GM13976 (cell line): Measurements from ENCODE around the gene SLC25A17.
"Not testable (repeated sequence)": the region's sequence is repeated elsewhere in the genome, so short reads cannot be mapped to it uniquely, and the experiment has no call there.

Source experiments
- DNase-seq: peaks from one replicate; pipeline ENCODE4 v3.0.0; 2012; ENCODE audit warnings: low spot score
- in situ Hi-C: fragments of 300-500 bp; cut with MboI; formaldehyde crosslinking; loops from one replicate; pipeline ENCODE4 v1.12.0; 2022; ENCODE audit warnings: low sequenced_read_pairs, mixed read lengths, inconsistent platforms; ENCODE audit not compliant: unreplicated experiment
- TF ChIP-seq, protein P1 (sequence below): IDR thresholded peaks from 2 replicates; pipeline ENCODE4 v1.5.1; 2012; ENCODE audit warnings: borderline replicate concordance, mild to moderate bottlenecking; ENCODE audit not compliant: insufficient read depth; ENCODE audit errors: extremely low read depth, missing control alignments, control extremely low read depth

The SLC25A17 gene

DNA sequence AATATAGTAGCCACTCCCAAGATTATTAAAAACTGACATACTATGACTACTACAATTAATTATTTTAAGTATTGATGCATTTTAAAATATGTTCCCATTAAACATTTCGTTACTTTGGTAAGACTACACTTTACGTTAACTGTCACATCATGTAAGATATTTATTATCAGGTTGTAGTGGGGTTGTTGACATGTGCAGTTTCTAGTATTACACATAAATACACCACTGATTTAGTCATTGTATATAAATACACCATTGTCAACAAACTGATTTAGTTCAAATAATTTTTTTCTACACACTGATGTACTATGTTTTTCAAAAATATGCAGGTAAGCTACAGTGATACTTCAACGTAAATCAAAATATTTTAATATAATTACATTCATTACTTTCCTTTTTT, 25.8 kb upstream of the SLC25A17 start:
- no peak for DNase-seq
- in situ Hi-C loops: no loop called here

DNA sequence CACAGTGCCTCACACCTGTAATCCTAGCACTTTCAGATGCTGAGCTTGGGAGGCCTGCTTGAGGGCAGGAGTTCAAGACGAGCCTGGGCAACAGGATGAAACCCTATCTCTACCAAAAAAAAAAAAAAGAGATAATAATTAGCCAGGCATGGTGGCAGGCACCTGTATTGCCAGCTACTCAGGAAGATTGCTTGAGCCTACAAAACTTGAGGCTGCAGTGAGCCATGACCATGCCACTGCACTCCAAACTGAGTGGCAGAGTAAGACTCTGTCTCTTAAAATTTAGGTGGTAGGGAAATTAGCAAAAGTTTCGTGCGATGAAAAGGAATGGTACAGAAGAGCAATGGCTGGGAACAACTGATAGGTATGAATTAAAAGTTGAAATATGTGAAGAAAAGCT, 19.3 kb upstream of the SLC25A17 start:
- DNase-seq: no peak
- TF ChIP-seq, protein P1, sequence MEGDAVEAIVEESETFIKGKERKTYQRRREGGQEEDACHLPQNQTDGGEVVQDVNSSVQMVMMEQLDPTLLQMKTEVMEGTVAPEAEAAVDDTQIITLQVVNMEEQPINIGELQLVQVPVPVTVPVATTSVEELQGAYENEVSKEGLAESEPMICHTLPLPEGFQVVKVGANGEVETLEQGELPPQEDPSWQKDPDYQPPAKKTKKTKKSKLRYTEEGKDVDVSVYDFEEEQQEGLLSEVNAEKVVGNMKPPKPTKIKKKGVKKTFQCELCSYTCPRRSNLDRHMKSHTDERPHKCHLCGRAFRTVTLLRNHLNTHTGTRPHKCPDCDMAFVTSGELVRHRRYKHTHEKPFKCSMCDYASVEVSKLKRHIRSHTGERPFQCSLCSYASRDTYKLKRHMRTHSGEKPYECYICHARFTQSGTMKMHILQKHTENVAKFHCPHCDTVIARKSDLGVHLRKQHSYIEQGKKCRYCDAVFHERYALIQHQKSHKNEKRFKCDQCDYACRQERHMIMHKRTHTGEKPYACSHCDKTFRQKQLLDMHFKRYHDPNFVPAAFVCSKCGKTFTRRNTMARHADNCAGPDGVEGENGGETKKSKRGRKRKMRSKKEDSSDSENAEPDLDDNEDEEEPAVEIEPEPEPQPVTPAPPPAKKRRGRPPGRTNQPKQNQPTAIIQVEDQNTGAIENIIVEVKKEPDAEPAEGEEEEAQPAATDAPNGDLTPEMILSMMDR: no peak
- in situ Hi-C loops: no loop called here

More for the DNA sequence above, 25.8 kb upstream of the SLC25A17 start:
- TF ChIP-seq, protein P1: no peak

DNA sequence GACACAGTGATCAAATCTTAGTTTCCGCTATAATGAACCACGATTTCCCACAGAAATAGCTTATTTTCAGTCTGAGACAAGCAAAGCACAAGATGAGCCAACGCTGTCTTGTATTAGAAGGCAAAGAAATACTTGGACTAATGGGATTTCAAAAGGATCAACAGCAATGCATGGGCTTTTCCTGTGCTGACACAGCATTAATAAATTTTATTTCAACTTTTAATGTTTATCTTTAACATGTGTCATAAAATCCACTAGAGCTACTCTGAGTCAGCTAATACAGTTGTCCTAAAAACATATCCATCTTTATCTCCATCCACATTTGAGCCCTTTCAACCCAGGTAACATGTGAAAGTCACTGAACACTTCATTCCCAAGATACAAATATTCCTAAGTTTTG, 15.5 kb upstream of the SLC25A17 start:
- in situ Hi-C loops: no loop called here
- no peak for DNase-seq
- TF ChIP-seq, protein P1: no peak

DNA sequence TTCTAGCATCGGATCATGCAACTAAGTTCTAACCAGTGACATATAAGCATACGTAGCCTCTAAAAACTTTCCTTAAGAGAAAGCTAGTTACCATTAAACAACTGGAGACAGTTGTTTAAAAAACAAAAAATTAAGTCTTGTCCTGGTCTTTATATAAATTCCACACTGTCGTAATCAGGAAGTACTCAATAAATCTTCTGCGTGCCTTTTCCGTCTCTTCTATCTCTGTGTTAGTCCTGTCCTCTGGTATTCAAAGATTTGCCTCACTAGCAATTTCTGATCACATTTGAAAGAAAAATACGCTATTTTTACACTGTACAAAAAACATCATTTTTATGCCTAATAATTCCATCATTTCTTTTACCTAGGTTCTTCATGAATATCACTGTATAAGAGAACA, 10.0 kb upstream of the SLC25A17 start:
- in situ Hi-C loops: no loop called here
- no peak for DNase-seq
- TF ChIP-seq, protein P1: no peak

DNA sequence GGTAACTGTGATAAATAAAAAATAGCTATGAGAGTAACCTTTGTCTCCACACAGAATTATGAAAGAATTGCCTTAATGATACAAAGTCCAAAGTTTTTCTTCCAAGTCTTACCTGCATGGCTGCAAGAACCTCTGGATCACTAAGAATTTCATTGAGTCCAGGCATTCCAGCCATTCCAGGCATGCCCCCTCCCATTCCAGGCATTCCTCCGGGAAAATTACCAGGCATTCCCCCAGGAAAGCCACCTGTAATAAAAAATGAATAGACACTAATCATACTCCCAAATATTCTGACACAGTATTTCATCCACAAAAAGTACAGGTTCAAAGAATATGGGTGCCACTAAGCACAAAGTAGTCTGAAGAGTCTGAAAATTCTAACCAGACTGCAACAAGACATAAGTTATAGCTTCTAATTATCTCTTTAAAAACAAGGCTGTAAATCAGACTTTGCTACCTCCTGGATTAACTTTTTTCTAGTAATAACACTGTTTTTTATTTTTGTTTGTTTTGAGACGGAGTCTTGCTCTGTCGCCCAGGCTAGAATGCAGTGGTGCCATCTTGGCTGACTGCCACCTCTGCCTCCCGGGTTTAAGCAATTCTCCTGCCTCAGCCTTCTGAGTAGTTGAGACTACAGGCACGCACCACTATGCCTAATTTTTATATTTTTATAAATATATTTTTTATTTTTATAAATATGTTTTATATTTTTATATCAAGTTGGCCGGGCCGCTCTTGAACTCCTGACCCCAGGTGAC, 8.0 kb upstream of the SLC25A17 start:
- TF ChIP-seq, protein P1: no peak
- no peak for DNase-seq
- in situ Hi-C loops: no loop called here

DNA sequence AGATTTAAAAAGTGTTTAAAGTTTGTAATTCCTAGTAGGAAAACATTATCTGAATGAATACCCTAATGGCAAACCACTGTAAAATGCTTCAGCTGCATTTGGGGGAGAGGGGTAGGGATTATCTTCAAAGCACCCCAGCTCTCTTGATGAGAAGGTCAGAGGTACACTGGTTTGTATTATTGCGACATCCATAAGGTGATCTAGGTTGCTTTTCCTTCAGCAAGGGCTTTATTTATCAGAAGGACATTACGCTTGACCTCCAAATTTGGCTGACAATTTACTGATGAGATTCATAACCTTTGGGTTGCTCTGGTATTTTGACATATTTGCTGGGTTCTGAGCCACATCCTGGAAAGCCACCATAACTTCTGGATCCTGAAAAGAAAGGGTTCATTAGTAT, 7.1 kb upstream of the SLC25A17 start:
- in situ Hi-C loops, DNase-seq: not testable (repeated sequence)

DNA sequence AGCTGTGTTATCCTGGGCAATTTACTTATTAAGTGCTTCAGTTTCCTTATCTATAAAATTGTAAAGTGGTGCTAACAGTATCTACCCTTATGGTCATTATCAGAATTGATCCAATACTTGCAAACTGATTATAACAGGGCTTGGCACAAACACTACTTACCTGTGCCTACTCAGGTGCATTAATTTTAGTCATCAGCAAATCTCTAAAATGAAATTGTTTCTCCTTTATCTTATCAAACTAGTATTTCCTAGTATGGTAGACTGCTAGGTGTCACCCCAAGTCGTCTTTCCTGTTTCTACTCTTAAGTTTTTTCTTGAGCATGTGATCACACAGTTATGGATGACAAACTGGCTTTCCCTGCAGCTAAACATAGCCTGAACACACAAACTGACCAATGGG, 4.3 kb upstream of the SLC25A17 start:
- TF ChIP-seq, protein P1: no peak
- DNase-seq: no peak
- in situ Hi-C loops: loop anchor here (25.0 kb wide), 1 partner anchor 111 kb away; no protein-coding TSS in a partner anchor
